HG02759 (cell line): ENCODE measurements around the gene CLTCL1.
"Not testable (repeated sequence)": the region's sequence is repeated elsewhere in the genome, so short reads cannot be mapped to it uniquely, and the experiment has no call there.

Source experiments
- ATAC-seq: cut with Tn5 transposase; IDR thresholded peaks from one replicate; pipeline ENCODE4 v1.9.1; 2021; ENCODE audit warnings: mild to moderate bottlenecking, moderate library complexity; ENCODE audit not compliant: unreplicated experiment

Gene CLTCL1

DNA sequence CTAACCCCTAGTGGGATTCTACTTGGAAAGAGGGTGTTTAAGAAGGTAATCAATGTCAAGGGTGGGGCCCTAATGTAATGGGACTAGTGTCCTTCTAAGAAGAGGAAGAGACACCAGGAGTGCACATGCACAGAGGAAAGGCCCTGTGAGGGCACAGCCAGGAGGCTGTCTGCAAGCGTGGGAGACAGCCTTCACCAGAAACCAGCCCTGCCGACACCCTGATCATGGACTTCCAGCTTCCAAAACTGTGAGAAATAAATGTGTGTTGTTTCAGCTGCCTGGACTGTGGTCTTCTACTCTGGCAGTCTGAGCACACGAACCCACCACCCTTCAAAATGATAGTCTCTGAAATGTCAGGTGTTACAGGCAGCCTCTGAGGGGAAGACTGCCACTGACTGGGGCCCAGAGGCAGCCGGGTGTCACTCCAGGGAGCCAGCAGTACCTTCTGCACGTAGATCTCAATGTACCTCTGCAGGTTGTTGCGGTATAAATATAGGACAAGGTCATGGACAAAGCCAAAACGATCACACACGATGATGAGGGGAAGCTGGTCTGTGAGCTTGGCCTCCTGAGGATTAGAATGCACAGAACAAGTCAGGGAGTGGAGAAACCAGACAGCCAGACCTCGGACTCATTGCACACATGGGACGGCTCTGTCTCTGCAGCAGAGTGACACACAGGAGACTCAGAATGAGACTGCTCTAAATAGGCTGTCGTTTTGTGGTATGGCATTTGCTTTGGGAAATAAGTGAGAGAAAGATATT, 69.1 kb downstream of the CLTCL1 start:
- no peak for ATAC-seq

DNA sequence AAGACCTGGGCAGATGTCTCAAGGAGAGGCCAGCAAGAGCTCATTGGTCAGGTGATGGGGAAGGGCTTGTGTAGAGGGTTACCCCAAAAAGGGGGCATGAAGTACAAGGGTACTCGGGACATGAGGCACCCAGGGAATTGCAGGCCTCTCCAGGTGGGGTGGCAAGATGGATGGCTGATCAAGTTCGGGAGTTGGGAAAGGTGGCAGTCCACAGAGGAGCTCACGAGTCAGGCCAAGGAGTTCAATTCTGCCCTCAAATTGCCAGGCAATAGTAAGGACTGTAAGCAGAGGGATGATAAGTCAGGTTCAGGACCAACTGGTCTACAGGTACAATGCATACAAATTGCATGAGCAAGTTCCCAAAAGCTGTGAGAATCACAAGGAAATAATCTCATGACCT, 70.7 kb downstream of the CLTCL1 start:
- ATAC-seq = no peak

DNA sequence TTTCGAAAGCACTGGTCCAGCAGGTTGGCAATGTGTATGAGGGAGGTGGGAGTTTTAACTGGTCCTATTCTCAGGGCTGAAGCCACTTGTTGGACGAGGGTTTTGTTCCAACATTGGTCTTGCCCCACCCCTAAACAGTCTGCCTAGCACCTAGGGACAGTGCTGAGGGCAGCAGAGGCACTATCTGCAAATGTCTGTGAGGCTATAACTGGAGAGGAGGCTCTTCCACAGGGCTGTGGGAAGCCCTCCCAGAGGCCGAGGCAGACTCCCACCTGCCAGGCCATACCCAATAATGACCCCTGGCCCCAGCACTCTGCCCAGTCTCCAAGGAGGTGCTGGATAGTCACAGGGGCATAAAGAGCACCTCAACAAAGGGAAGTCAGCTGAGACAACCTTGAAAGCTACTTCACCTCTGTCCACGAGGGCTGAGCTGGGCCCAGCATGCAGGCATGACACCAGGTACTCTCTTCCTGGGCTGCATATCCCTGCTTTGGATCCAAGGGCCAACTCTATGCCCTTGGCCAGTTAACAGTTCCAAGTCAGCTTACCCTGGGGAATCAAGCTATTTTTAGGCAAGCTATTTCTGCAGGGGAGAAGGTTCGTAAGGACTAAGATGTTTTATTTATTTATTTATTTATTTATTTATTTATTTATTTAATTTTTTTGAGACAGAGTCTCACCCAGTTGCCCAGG, 72.8 kb downstream of the CLTCL1 start:
- ATAC-seq = no peak

DNA sequence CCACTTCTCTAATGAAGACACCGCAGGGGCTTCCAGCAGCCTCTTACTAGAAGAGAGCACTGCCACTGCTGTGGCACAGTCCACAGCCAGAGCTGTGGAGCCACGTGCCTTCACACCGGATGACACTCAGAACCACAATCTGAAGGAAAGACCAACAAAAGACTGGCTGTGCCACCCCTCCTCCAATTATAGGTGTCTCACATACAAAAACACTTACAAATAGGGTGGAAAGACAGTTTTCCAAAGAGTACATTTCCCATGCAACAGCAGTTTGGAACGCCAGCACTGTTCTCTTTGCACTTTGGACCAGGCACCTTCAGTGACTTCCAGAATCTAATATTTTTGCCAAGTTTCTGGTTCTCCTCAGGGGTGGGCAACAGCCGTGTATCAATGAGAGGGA, 74.9 kb downstream of the CLTCL1 start:
- ATAC-seq = no peak

DNA sequence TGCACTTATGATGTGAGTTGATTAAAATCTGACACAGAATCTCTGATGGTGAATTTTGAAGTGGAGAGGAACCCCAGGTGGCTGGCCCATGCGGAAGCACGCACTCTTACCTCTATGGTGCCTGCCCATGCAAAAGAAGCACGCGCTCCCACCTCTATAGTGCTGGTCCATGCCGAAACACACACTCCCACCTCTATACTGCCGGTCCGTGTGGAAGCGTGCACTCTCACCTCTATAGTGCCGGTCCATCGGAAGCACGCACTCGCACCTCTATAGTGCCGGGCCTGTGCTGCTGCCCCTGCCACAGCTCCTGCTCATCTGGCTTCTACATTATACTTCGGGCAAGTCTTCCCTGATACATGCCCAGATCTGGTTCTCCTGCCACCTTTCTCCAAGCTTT, 76.2 kb downstream of the CLTCL1 start:
- no peak for ATAC-seq

DNA sequence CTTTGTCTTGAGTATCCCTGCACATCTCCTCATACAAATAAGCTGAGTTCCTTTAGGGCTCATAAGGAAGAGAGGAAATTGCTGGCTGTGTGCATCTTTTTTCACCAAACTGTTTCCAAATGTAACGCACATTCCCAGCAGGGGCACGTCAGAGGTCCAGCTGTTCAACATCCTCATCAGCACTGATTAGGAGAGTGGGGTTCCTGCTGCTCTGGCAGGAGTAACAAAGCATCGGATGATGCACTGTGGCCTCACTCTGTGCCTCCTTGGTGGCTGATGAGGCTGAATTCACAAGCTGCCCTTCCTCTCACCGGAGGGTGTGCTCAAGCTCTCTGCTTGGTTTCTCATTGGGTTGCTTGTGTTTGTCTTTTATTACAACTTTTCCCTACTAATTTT, 77.4 kb downstream of the CLTCL1 start:
- ATAC-seq = no peak

DNA sequence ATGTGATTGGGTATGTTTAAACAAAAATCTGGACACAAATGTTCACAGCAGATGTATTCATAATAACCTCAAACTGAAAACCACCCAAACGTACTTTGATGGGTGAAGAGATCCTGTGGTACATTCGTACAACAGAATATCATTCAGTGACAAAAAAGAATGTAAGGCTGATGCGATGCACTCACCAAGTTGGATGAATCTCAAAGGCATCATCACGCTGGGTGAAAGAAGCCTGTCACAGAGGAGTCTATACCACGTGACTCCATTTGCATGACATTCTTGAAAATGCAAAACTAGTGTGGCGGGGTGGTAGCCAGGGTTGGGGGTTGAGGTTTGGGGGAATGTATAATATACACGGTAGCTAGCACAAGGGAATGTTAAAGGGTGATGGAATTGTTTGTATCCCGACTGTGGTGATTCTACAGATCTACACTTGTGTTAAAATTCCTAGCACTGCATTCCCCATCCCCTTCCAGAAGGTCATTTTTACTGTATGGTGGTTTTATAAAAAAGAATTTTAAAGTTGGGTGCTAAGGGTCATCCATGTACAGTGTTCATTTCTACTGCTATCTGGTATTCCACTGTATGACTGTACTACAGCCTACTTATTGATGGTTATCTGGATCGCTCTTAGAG, 78.0 kb downstream of the CLTCL1 start:
- ATAC-seq = no peak

DNA sequence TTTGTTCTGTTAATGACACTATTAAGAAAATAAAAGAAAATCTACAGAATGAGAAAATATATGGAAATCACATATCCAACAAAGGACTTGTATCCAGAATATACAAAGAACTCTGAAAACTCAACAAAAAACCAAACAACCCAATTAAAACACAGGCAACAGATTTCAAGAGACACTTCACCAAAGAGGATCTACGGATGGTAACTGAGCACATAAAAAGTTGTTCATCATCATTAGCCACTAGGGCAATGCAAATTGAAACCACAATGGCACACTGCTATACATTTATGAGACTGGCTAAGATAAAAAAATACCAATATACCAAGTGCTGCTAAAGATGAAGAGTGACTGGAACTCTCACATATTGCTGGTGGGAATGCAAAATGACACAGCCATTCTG, 78.5 kb downstream of the CLTCL1 start:
- no peak for ATAC-seq

DNA sequence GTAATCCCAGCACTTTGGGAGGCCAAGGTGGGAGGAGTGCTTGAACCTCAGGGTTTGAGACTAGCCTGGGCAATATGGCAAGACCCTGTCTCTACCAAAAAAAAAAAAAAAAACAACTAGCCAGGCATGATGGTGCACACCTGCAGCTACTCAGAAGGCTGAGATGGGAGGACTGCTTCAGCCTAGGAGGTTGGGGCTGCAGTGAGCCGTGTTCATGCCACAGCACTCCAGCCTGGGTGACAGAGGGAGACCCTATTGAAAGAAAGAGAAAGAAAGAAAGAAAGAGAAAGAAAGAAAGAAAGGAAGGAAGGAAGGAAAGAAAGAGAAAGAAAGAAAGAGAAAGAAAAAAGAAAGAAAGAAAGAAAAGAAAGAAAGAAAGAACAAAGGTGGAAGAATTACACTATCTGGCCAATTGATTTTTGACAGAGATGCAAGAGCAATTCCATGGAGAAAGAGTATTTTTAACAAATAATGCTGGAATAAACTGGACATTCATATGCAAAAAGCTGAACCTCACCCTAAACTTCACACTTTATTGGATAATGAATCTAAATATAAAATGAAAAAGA, 79.1 kb downstream of the CLTCL1 start:
- no peak for ATAC-seq

DNA sequence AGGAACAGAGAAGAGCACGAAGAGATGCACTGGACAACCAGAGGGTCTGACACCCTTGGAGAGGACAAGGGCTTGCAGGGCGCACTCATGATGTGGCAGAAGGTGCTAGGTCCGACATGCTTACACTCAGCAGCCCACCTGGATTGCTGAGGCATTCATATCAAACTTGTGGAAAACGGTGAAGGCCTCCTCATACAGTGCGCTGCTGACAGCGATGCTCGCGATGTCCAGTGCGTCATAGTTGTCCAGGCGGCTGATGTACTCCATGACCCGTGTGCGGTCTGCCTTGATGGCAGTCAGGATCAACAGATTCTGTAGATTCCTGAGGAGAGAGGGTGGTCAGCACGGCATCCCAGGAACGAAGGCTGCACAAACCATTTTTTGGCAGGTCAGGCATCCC, 81.3 kb downstream of the CLTCL1 start:
- no peak for ATAC-seq

DNA sequence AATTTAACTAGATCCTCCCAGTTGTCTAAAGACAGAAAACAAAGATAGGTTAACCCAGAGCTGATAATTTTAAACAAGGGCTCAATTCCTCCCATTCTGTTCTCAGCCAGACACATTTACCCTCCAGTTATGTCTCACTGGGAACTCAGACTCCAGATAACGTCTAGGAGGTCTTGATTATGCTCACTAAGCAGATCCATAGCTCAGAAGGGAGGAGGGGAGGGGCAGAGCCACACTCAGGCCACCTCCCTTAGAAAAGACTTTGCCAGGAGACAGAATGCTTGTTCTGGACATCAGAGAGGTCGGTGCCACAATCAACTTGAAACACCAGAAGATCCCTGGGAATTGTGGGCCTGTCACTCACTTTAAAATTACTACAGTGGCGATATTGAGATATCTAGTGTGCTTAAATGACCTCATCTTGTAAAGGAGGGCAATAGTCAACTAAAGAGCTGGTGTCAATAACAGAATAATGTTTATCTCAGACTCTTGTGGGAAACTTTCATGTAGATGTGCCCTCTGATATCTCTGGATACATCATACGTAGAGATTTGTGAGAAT, 83.2 kb downstream of the CLTCL1 start:
- no peak for ATAC-seq

DNA sequence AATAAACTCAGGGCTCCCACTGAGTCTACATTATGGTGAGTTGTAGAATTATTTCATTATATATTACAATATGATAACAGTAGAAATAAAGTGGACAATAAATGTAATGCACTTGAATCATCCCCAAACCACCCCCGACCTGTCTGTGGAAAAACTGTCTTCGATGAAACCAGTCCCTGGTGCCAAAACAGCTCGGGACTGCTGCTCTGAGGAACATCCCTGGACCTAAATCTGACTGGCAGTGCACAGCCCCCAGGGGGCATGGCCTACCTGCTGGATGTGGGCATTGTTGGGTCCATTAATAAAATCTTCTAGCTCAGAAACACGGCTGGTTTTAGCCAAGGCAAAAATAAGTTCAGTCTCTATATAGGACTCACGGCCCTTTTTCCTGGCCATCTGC, 83.6 kb downstream of the CLTCL1 start:
- ATAC-seq = no peak

DNA sequence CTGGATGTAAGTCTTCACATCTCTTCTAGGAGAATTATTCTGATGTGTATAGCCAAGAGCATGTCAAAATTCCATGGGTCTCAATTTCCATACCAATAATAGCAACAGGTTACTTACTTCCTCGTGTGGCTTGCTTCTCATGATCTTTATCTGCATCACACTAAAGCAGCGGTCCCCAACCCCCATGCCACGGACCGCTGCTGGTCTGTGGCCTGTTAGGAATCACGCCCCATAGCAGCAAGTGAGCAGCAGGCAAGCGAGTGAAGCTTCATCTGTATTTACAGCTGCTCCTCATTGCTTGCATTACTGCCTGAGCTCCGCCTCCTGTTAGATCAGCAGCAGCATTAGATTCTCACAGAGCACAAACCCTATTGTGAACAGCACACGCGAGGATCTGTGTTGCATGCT, 84.1 kb downstream of the CLTCL1 start:
- no peak for ATAC-seq

DNA sequence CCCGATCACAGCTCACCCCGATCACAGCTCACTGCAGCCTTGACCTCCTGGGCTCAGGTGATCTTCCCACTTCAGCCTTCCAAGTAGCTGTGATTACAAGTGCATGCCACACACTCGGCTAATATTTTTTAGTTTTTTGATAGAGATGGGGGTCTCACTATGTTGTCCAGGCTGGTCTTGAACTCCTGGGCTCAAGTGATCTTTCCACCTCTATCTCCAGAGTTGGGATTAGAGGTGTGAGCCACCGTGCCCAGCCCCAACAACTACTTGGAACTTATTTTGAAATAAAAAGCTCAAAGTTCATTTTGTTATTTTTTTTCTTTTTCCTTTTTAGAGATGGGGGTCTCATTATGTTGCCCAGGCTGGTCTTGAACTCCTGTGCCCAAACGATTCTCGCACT, 85.2 kb downstream of the CLTCL1 start:
- no peak for ATAC-seq

DNA sequence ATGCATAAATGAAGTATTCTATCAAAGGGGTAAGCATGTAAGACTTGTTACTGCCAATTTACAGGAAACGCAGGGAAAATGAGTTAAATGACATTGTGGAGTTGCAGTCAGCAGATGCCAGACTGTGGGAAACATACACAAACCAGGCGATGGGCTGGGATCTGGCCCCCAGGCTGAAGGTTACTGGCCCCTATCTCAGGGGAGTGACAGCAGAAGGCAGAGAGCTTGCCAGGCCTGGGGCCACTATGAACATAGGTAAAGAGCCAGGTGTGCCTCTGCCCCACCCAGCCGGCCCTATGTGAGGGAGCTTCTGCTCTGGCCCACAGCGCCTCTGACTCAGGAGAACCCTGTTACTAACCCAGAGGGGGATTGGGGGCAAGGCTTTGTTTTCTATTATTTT, 86.9 kb downstream of the CLTCL1 start:
- no peak for ATAC-seq

DNA sequence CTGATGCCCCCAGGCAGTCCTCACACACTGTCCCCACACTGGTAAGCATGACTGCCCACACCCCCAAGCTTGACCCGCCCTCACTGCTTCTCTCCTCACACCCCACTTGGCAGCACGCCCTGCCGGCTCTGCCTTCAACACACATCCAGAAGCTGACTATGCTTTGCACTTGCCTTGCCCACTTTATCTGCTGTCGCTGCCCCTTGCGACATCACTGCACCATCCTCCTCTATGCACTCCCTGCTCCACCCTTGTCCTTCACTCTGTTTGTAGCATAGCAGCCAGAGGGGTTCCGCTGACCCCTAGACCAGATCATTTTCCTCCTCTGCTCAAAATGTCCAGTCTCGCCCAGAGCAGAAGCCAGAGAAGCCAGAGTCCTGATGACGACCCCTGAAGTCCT, 87.7 kb downstream of the CLTCL1 start:
- no peak for ATAC-seq

DNA sequence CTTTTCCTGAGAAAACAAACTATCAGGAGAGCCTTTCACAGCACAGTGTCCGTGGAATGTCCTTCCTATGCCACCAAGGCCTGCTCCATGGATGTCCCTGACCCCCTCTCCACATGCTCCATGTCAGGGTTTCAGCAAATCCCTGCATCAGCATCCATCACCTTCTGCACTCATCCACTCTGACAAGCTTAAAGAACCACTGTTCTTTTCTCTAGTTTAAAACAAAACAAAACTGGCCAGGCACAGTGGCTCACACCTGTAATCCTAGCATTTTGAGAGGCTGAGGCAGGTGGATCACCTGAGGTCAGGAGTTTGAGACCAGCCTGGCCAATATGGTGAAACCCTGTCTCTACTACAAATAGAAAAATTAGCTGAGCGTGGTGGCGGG, 88.7 kb downstream of the CLTCL1 start:
- not testable (repeated sequence) for ATAC-seq

DNA sequence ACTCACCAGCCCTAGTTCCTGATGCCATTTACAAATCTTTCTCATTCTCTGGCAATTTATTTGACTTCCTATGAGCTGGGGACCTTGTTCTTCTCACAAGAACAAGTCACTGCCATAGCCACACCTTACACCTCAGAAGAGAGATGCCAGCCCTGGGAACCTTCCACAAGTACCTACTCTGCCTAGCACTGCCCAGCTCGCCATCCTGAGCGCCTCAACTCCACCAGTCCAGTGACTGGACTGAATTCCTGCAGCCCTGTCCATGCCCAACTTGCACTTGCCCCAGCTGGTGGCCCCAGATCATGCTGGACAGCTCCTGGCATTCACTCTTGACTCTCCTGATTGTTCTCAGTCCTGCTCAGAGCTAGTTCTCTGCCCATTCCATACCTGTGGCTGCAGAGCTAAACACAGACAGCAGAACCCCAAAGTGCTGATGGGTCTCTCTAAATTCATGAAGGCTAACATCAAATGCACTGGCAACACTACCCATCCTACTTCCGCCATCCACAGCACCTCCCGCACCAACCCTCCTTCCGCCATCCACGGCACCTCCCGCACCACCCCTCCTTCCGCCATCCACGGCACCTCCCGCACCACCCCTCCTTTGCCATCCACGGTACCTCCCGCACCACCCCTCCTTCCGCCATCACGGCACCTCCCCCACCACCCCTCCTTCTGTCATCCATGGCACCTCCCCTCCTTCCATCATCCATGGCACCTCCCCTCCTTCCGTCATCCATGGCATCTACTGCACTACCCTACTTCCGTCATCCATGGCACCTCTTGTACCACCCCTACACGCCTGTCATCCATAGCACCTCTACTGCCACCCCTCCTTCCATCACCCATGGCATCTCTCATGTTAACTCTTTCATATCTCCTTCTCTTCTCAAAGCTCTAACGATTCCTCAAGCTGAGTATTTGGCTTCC, 89.4 kb downstream of the CLTCL1 start:
- ATAC-seq = no peak

DNA sequence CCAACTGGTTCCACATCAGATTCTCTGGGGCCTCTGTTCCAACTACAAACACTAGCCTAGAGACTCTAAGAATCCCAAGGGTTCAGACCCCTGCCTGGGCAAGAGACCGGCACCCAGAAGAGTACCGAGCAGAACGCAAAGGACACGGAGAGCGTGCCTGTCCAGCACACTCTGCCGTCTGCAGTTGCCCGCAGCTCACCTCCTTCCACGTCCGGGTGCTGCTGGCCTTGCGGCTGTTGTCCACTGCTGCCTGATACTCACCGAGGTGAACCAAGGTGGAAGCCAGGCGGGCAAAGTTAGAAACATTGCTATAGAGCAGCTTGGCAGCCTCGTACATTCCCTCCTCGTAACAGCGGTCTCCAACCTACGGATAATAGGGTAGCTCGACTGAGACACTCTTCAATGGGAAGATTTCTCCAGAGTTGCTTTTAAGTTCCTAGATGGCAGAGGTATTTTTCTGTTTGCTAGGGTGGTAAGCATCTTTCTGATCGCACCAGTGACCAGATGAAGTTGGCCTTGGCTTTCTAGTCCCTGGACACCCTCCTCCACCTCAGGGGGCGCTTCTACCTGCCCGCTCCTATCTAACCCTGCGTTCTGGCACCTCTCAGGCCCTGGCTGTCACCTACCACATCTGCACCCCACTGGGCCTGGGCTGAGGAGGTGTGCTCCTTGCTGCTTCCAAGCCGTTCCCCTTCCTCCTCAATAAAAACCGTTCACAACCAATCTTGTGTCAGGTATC, 90.2 kb downstream of the CLTCL1 start:
- no peak for ATAC-seq

DNA sequence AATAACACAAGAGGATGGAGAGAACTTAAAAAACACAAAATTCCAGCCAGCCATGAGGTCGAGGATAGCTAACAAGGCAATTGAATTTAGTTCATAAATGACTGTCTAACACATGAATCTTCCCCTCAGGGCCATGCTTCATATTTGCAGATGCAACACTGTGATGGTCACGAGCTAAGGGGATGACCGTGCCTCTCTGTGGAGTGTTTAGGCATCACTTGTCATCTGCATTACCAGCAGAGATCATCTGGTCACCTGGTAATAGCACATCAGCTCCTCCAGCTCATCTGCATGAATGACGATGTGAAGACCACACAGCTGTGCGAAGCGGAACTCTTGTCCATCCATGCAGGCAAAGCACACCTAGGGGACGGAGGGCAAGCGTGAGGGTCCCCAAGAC, 92.0 kb downstream of the CLTCL1 start:
- no peak for ATAC-seq
